Choroid plexus epithelial cell (primary cell): ENCODE results near the gene PRKG1.

ENCODE experiments used
- DNase-seq: peaks from one replicate; pipeline ENCODE4 v3.0.0-alpha.2; 2010; ENCODE audit warnings: low read depth
- H3K4me3 ChIP-seq: 2 replicates; pipeline ENCODE4 v1.5.1; 2011; ENCODE audit warnings: low read depth, mild to moderate bottlenecking, control low read depth, low read length, moderate library complexity
- TF ChIP-seq, protein P1 (sequence below): conservative IDR thresholded peaks from 2 replicates; pipeline ENCODE4 v1.5.1; 2011; ENCODE audit warnings: low read depth, mild to moderate bottlenecking, control low read depth, inconsistent platforms, low read length, moderate library complexity

PRKG1 gene

DNA sequence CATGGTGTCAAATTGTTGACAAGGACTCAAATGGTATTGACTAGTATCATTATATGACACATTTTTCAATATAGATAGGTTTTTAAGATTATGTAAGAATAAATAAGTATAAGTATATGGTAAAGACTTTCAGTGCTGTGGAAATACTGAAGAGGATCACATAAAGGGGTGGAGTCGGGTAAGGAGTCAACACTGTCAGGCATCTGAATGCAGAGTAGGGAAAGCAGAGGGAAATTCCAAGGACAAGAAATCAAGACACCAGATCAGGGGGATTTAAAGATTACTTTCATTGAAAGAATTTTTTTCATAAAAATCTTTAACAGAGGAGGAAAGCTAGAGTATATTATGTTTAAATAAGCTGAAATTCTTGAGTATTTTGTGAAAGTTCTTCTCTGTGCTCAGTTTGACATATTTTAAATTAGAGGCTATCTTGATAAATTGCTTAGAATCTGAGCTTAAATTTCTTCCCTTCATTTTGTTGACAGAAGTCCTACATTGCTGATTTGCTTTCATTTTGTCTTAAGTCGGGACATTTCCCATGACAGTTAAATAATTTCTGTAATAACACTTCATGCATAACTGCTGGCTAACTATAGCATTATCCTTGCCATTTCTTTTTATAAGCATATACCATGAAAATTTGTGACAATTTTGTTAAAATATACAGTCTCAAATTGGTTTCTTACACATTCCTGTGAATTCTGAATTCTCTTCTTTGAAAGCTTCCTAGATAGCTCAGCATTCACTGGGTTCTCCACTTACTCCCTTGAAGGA is 244.3 kb downstream of the PRKG1 start:
- no peak overlapping the region for H3K4me3 ChIP-seq
- TF ChIP-seq, protein P1, sequence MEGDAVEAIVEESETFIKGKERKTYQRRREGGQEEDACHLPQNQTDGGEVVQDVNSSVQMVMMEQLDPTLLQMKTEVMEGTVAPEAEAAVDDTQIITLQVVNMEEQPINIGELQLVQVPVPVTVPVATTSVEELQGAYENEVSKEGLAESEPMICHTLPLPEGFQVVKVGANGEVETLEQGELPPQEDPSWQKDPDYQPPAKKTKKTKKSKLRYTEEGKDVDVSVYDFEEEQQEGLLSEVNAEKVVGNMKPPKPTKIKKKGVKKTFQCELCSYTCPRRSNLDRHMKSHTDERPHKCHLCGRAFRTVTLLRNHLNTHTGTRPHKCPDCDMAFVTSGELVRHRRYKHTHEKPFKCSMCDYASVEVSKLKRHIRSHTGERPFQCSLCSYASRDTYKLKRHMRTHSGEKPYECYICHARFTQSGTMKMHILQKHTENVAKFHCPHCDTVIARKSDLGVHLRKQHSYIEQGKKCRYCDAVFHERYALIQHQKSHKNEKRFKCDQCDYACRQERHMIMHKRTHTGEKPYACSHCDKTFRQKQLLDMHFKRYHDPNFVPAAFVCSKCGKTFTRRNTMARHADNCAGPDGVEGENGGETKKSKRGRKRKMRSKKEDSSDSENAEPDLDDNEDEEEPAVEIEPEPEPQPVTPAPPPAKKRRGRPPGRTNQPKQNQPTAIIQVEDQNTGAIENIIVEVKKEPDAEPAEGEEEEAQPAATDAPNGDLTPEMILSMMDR: no peak

GRCh38 chr10:51319173-51319435 is 244.8 kb downstream of the PRKG1 start:
- no peak overlapping the region for H3K4me3 ChIP-seq
- TF ChIP-seq, protein P1: no peak
- DNase-seq: no peak

More for the DNA sequence above, 244.3 kb downstream of the PRKG1 start:
- DNase-seq: no peak

DNA sequence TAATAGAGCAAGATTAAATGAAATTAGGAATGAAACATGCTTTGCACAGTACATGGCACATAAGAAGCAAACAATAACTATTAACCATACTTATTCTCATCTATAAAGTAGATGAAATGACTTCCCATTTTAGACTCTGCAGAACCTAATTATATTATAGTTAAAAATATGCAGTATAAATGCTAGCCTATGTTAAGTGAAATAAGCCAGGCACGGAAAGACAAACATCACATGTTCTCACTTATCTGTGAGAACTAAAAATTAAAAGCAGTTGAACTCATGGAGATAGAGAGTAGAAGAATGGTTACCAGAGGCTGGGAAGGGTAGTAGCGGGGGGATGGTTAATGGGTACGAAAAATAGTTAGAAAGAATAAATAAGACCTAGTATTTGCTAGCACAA is 247.0 kb downstream of the PRKG1 start:
- TF ChIP-seq, protein P1: no peak
- no peak overlapping the region for H3K4me3 ChIP-seq
- DNase-seq: no peak

- DNase-seq: peak; percentile 28
- TF ChIP-seq, protein P1: no peak
- no peak overlapping the region for H3K4me3 ChIP-seq
Measured at GRCh38 chr10:51321980-51322379, 247.7 kb downstream of the PRKG1 start.

- no peak overlapping the region for H3K4me3 ChIP-seq
- TF ChIP-seq, protein P1: no peak
- DNase-seq: no peak
Measured at GRCh38 chr10:51325649-51326048, 251.4 kb downstream of the PRKG1 start.

- H3K4me3 ChIP-seq: no peak overlapping the region
- no peak for DNase-seq
- TF ChIP-seq, protein P1: no peak
Measured at GRCh38 chr10:51326174-51326573, 251.9 kb downstream of the PRKG1 start.

- DNase-seq: no peak
- TF ChIP-seq, protein P1: no peak
- no peak overlapping the region for H3K4me3 ChIP-seq
Measured at GRCh38 chr10:51327432-51327831, 253.1 kb downstream of the PRKG1 start.
